ENCODE data around the gene C16orf54.
A peak's percentile ranks its signal among the peaks of the same experiment; 100 is the strongest.
"Not testable (repeated sequence)": the region's sequence is repeated elsewhere in the genome, so short reads cannot be mapped to it uniquely, and the experiment has no call there.

Gene C16orf54

GRCh38 chr16:29767062-29767461 is 21.3 kb upstream of the C16orf54 start:
- no peak for DNase-seq

- peak; percentile 28 for DNase-seq
Measured at GRCh38 chr16:29766571-29766970, 20.8 kb upstream of the C16orf54 start.

- no peak for DNase-seq
Measured at GRCh38 chr16:29765167-29766032, 19.6 kb upstream of the C16orf54 start.

GRCh38 chr16:29763326-29763725 is 17.5 kb upstream of the C16orf54 start:
- DNase-seq: no peak

GRCh38 chr16:29761882-29762281 is 16.1 kb upstream of the C16orf54 start:
- DNase-seq: no peak

GRCh38 chr16:29761280-29761651 is 15.5 kb upstream of the C16orf54 start:
- DNase-seq: not testable (repeated sequence)

- no peak for DNase-seq
Measured at GRCh38 chr16:29760567-29761279, 14.9 kb upstream of the C16orf54 start.

- no peak for DNase-seq
Measured at GRCh38 chr16:29757950-29758466, 12.2 kb upstream of the C16orf54 start.

GRCh38 chr16:29757086-29757485 is 11.3 kb upstream of the C16orf54 start:
- not testable (repeated sequence) for DNase-seq

- no peak for DNase-seq
Measured at GRCh38 chr16:29756654-29757053, 10.9 kb upstream of the C16orf54 start.

- no peak for DNase-seq
Measured at GRCh38 chr16:29753516-29753915, 7.7 kb upstream of the C16orf54 start.

- not testable (repeated sequence) for DNase-seq
Measured at GRCh38 chr16:29748760-29749149, 3.0 kb upstream of the C16orf54 start.

GRCh38 chr16:29747947-29748759 is 2.4 kb upstream of the C16orf54 start:
- DNase-seq: no peak

- not testable (repeated sequence) for DNase-seq
Measured at GRCh38 chr16:29746518-29746917, 728 bp upstream of the C16orf54 start.

- DNase-seq: peak; percentile 45
Measured at GRCh38 chr16:29745121-29745852, 503 bp downstream of the C16orf54 start.

GRCh38 chr16:29744541-29745101 is 1.2 kb downstream of the C16orf54 start:
- no peak for DNase-seq

- no peak for DNase-seq
Measured at GRCh38 chr16:29743827-29744531, 1.8 kb downstream of the C16orf54 start.

- DNase-seq: no peak
Measured at GRCh38 chr16:29743475-29743826, 2.3 kb downstream of the C16orf54 start.

- no peak for DNase-seq
Measured at GRCh38 chr16:29742683-29743275, 3.0 kb downstream of the C16orf54 start.

GRCh38 chr16:29740630-29741015 is 5.2 kb downstream of the C16orf54 start:
- DNase-seq: not testable (repeated sequence)

All from inflammatory macrophage treated with lipopolysaccharide for 4 hours (primary cell).